HL-60 (cell line): ENCODE measurements around the gene GPR153.
"Not testable (repeated sequence)": the region's sequence is repeated elsewhere in the genome, so short reads cannot be mapped to it uniquely, and the experiment has no call there.

Experiments
- POLR2AphosphoS5 ChIP-seq: IDR thresholded peaks from 2 replicates; pipeline ENCODE4 v1.6.1; 2012; ENCODE audit warnings: low read depth
- TF ChIP-seq, protein P1 (sequence below): IDR thresholded peaks from one replicate; pipeline ENCODE4 v1.5.1; 2011; ENCODE audit warnings: low read length, control low read depth, inconsistent platforms; ENCODE audit not compliant: insufficient read depth
- TF ChIP-seq, protein P2 (sequence below): IDR thresholded peaks from 2 replicates; pipeline ENCODE4 v1.6.1; 2012; ENCODE audit warnings: low read depth; ENCODE audit not compliant: insufficient replicate concordance

DNA sequence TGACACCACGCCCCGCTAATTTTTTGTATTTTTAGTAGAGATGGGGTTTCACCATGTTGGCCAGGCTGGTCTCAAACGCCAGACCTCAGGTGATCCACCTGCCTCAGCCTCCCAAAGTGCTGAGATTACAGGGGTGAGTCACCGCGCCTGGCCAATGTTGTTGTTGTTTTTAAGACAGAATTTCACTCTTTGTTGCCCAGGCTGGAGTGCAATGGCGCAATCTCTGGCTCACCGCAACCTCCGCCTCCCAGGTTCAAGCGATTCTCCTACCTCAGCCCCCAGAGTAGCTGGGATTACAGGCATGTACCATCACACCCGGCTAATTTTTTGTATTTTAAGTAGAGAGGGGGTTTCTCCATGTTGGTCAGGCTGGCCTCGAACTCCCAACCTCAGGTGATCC lies 41.3 kb downstream of the GPR153 start:
- TF ChIP-seq, protein P1, sequence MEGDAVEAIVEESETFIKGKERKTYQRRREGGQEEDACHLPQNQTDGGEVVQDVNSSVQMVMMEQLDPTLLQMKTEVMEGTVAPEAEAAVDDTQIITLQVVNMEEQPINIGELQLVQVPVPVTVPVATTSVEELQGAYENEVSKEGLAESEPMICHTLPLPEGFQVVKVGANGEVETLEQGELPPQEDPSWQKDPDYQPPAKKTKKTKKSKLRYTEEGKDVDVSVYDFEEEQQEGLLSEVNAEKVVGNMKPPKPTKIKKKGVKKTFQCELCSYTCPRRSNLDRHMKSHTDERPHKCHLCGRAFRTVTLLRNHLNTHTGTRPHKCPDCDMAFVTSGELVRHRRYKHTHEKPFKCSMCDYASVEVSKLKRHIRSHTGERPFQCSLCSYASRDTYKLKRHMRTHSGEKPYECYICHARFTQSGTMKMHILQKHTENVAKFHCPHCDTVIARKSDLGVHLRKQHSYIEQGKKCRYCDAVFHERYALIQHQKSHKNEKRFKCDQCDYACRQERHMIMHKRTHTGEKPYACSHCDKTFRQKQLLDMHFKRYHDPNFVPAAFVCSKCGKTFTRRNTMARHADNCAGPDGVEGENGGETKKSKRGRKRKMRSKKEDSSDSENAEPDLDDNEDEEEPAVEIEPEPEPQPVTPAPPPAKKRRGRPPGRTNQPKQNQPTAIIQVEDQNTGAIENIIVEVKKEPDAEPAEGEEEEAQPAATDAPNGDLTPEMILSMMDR: not testable (repeated sequence)
- not testable (repeated sequence) for TF ChIP-seq POLR2AphosphoS5
- TF ChIP-seq, protein P2, sequence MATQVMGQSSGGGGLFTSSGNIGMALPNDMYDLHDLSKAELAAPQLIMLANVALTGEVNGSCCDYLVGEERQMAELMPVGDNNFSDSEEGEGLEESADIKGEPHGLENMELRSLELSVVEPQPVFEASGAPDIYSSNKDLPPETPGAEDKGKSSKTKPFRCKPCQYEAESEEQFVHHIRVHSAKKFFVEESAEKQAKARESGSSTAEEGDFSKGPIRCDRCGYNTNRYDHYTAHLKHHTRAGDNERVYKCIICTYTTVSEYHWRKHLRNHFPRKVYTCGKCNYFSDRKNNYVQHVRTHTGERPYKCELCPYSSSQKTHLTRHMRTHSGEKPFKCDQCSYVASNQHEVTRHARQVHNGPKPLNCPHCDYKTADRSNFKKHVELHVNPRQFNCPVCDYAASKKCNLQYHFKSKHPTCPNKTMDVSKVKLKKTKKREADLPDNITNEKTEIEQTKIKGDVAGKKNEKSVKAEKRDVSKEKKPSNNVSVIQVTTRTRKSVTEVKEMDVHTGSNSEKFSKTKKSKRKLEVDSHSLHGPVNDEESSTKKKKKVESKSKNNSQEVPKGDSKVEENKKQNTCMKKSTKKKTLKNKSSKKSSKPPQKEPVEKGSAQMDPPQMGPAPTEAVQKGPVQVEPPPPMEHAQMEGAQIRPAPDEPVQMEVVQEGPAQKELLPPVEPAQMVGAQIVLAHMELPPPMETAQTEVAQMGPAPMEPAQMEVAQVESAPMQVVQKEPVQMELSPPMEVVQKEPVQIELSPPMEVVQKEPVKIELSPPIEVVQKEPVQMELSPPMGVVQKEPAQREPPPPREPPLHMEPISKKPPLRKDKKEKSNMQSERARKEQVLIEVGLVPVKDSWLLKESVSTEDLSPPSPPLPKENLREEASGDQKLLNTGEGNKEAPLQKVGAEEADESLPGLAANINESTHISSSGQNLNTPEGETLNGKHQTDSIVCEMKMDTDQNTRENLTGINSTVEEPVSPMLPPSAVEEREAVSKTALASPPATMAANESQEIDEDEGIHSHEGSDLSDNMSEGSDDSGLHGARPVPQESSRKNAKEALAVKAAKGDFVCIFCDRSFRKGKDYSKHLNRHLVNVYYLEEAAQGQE: not testable (repeated sequence)
